HG02970 (cell line): ENCODE measurements around the gene RGL1.

ENCODE experiments used
- ATAC-seq: cut with Tn5 transposase; IDR thresholded peaks from one replicate; pipeline ENCODE4 v1.9.1; 2021; ENCODE audit warnings: mild to moderate bottlenecking, moderate library complexity, moderate number of reproducible peaks; ENCODE audit not compliant: unreplicated experiment, low FRiP score

RGL1 gene

GRCh38 chr1:183910845-183911244 lies 105.9 kb downstream of the RGL1 start:
- ATAC-seq, result no peak

GRCh38 chr1:183911285-183911684 lies 106.4 kb downstream of the RGL1 start:
- ATAC-seq, result peak; percentile 63

GRCh38 chr1:183912265-183912886 lies 107.5 kb downstream of the RGL1 start:
- no peak for ATAC-seq

- ATAC-seq, result no peak
These were observed 108.7 kb downstream of the RGL1 start for GRCh38 chr1:183913567-183913993.

- no peak for ATAC-seq
These were observed 109.4 kb downstream of the RGL1 start for GRCh38 chr1:183914276-183914675.

GRCh38 chr1:183914891-183915290 lies 110.0 kb downstream of the RGL1 start:
- ATAC-seq, result no peak

GRCh38 chr1:183915625-183916510 lies 110.9 kb downstream of the RGL1 start:
- ATAC-seq, result no peak

- no peak for ATAC-seq
These were observed 111.7 kb downstream of the RGL1 start for GRCh38 chr1:183916574-183916973.

GRCh38 chr1:183918589-183918988 lies 113.7 kb downstream of the RGL1 start:
- ATAC-seq, result no peak

GRCh38 chr1:183920651-183921050 lies 115.7 kb downstream of the RGL1 start:
- ATAC-seq, result no peak

GRCh38 chr1:183922197-183922596 lies 117.3 kb downstream of the RGL1 start:
- ATAC-seq, result no peak

GRCh38 chr1:183925947-183926346 lies 121.0 kb downstream of the RGL1 start:
- ATAC-seq, result no peak

GRCh38 chr1:183926983-183927382 lies 122.1 kb downstream of the RGL1 start:
- no peak for ATAC-seq

- no peak for ATAC-seq
These were observed 126.8 kb downstream of the RGL1 start for GRCh38 chr1:183931646-183932271.

- no peak for ATAC-seq
These were observed 127.5 kb downstream of the RGL1 start for GRCh38 chr1:183932412-183932811.

- ATAC-seq, result no peak
These were observed 128.7 kb downstream of the RGL1 start for GRCh38 chr1:183933528-183934179.

GRCh38 chr1:183934314-183934713 lies 129.4 kb downstream of the RGL1 start:
- no peak for ATAC-seq

- no peak for ATAC-seq
These were observed 131.1 kb downstream of the RGL1 start for GRCh38 chr1:183936009-183936408.

- ATAC-seq, result no peak
These were observed 131.9 kb downstream of the RGL1 start for GRCh38 chr1:183936791-183937190.

- ATAC-seq, result no peak
These were observed 132.7 kb downstream of the RGL1 start for GRCh38 chr1:183937611-183938010.

GRCh38 chr1:183941001-183941400 lies 136.1 kb downstream of the RGL1 start:
- no peak for ATAC-seq
